IMR-90 (cell line): Measurements from ENCODE around the gene CAP2. TPM values are rescaled to one million over a fixed set of nuclear protein-coding genes. Genes with fewer than 3 reads are reported as not detected.

Experiments
- ATAC-seq: fragments of 200-7000 bp; cut with Tn5 transposase; 2 replicates; pipeline ENCODE4 v1.9.1; 2020; ENCODE audit warnings: low read depth, mild to moderate bottlenecking, moderate library complexity
- BruUV-seq: library from RNA; stranded (reverse); fragments of 400-500 nt; replicated peaks from 2 replicates; lab custom pipeline; 2021; lab: Mats Ljungman, UMichigan
- CTCF ChIA-PET: fragments of 300-600 bp; formaldehyde crosslinking; extraction: SDS; loops from one replicate; lab custom pipeline; 2021; ENCODE audit warnings: antibody characterized with exemption; lab: Yijun Ruan, JAX
- POLR2A ChIA-PET: fragments of 300-600 bp; sonication (Branson Sonifier 250); formaldehyde crosslinking; loops from one replicate; lab custom pipeline; 2022; ENCODE audit warnings: antibody characterized with exemption; ENCODE audit not compliant: unreplicated experiment; lab: Charles Lee
- DNase-seq: peaks from one replicate; pipeline ENCODE4 v3.0.0; 2013
- H2AFZ ChIP-seq: replicated peaks from 2 replicates; pipeline ENCODE3; 2013; ENCODE audit warnings: low read length, mild to moderate bottlenecking; ENCODE audit not compliant: poor library complexity
- H2AK5ac ChIP-seq: 2 replicates; pipeline ENCODE4 v1.6.1; 2013; ENCODE audit warnings: low read depth, low read length, inconsistent platforms
- H2AK9ac ChIP-seq: replicated peaks from 2 replicates; pipeline ENCODE3; 2013; ENCODE audit warnings: mild to moderate bottlenecking, low read depth, low read length, moderate library complexity; ENCODE audit not compliant: poor library complexity
- H2BK120ac ChIP-seq: 2 replicates; pipeline ENCODE4 v1.6.1; 2013; ENCODE audit warnings: low read depth, low read length, inconsistent platforms
- H2BK15ac ChIP-seq: 3 replicates; pipeline ENCODE4 v1.6.1; 2013; ENCODE audit warnings: low read depth, low read length, inconsistent platforms
- H2BK20ac ChIP-seq: 2 replicates; pipeline ENCODE4 v1.6.1; 2013; ENCODE audit warnings: low read depth, mild to moderate bottlenecking, inconsistent platforms, low read length, moderate library complexity
- H2BK5ac ChIP-seq: 2 replicates; pipeline ENCODE4 v1.6.1; 2013; ENCODE audit warnings: mild to moderate bottlenecking, low read depth, low read length, inconsistent platforms; ENCODE audit not compliant: poor library complexity, severe bottlenecking
- H3K14ac ChIP-seq: replicated peaks from 2 replicates; pipeline ENCODE4 v1.6.1; 2013; ENCODE audit warnings: low read depth, low read length, inconsistent platforms
- H3K18ac ChIP-seq: 2 replicates; pipeline ENCODE4 v1.6.1; 2013; ENCODE audit warnings: low read depth, low read length, control low read depth
- H3K23ac ChIP-seq: 2 replicates; pipeline ENCODE4 v1.6.1; 2013; ENCODE audit warnings: low read depth, low read length, inconsistent platforms
- H3K27ac ChIP-seq: 2 replicates; pipeline ENCODE4 v1.5.1; 2013; ENCODE audit warnings: mild to moderate bottlenecking, control low read depth, low read length; ENCODE audit not compliant: insufficient read depth
- H3K27me3 ChIP-seq: 2 replicates; pipeline ENCODE4 v1.6.1; 2013; ENCODE audit warnings: low read length; ENCODE audit not compliant: control insufficient read depth, insufficient read depth
- H3K36me3 ChIP-seq: 2 replicates; pipeline ENCODE4 v1.6.1; 2013; ENCODE audit warnings: low read length, mixed read lengths; ENCODE audit not compliant: control insufficient read depth, insufficient read depth
- H3K4ac ChIP-seq: 2 replicates; pipeline ENCODE4 v1.6.1; 2013; ENCODE audit warnings: low read depth, low read length, inconsistent platforms
- H3K4me1 ChIP-seq: 2 replicates; pipeline ENCODE4 v1.6.1; 2013; ENCODE audit warnings: low read length, mixed read lengths; ENCODE audit not compliant: control insufficient read depth, insufficient read depth
- H3K4me2 ChIP-seq: 2 replicates; pipeline ENCODE4 v1.6.1; 2013; ENCODE audit warnings: low read depth, mild to moderate bottlenecking, control low read depth, low read length, moderate library complexity
- H3K4me3 ChIP-seq: 2 replicates; pipeline ENCODE4 v1.5.1; 2013; ENCODE audit warnings: low read depth, mild to moderate bottlenecking, control low read depth, low read length, moderate library complexity; ENCODE audit not compliant: insufficient read depth
- H3K56ac ChIP-seq: 2 replicates; pipeline ENCODE4 v1.6.1; 2013; ENCODE audit warnings: low read length, inconsistent platforms; ENCODE audit not compliant: insufficient read depth; ENCODE audit errors: extremely low read depth
- H3K79me1 ChIP-seq, 2 experiments: 2 replicates each; pipeline ENCODE4 v1.6.1; 2013; ENCODE audit warnings: low read length in 2 of 2, inconsistent platforms in 1 of 2, low read depth in 1 of 2
- H3K9ac ChIP-seq: 2 replicates; pipeline ENCODE4 v1.6.1; 2013; ENCODE audit warnings: low read depth, low read length, control low read depth
- H3K9me1 ChIP-seq: 2 replicates; pipeline ENCODE4 v1.6.1; 2013; ENCODE audit warnings: low read length, inconsistent platforms; ENCODE audit not compliant: insufficient read depth
- H3K9me3 ChIP-seq: 2 replicates; pipeline ENCODE4 v1.6.1; 2013; ENCODE audit warnings: low read length; ENCODE audit not compliant: control insufficient read depth, insufficient read depth
- H4K20me1 ChIP-seq: 2 replicates; pipeline ENCODE4 v1.6.1; 2013; ENCODE audit warnings: low read length, inconsistent platforms; ENCODE audit not compliant: insufficient read depth
- H4K5ac ChIP-seq: 2 replicates; pipeline ENCODE4 v1.6.1; 2013; ENCODE audit warnings: mild to moderate bottlenecking, low read depth, low read length, control low read depth
- H4K8ac ChIP-seq, 2 experiments: 2 replicates each; pipeline ENCODE4 v1.6.1; 2013; ENCODE audit warnings: low read depth in 2 of 2, low read length in 2 of 2, control low read depth in 1 of 2, inconsistent platforms in 1 of 2
- H4K91ac ChIP-seq: 2 replicates; pipeline ENCODE4 v1.6.1; 2013; ENCODE audit warnings: low read depth, low read length, inconsistent platforms; ENCODE audit not compliant: insufficient read depth
- BHLHE40 ChIP-seq: fragments of 150-350 bp; IDR thresholded peaks from 2 replicates; pipeline ENCODE4 v1.6.1; 2016; ENCODE audit warnings: mild to moderate bottlenecking, low read depth, low read length
- CEBPB ChIP-seq: IDR thresholded peaks from 2 replicates; pipeline ENCODE4 v1.6.1; 2012; ENCODE audit warnings: low read depth, low read length, improper control_type of control experiment
- CHD1 ChIP-seq: IDR thresholded peaks from 2 replicates; pipeline ENCODE4 v1.6.1; 2012; ENCODE audit warnings: low read depth, low read length, improper control_type of control experiment
- CTCF ChIP-seq: conservative IDR thresholded peaks from 2 replicates; pipeline ENCODE4 v1.5.1; 2012; ENCODE audit warnings: mild to moderate bottlenecking, low read depth, low read length, improper control_type of control experiment
- FOS ChIP-seq: fragments of 150-350 bp; IDR thresholded peaks from 2 replicates; pipeline ENCODE4 v1.6.1; 2016; ENCODE audit warnings: low read depth, low read length
- MAFK ChIP-seq: IDR thresholded peaks from 2 replicates; pipeline ENCODE4 v1.6.1; 2012; ENCODE audit warnings: low read depth, low read length, improper control_type of control experiment
- MAZ ChIP-seq: IDR thresholded peaks from 2 replicates; pipeline ENCODE4 v1.6.1; 2012; ENCODE audit warnings: low read depth, mild to moderate bottlenecking, low read length, improper control_type of control experiment, moderate library complexity, borderline replicate concordance
- MXI1 ChIP-seq: IDR thresholded peaks from 2 replicates; pipeline ENCODE4 v1.6.1; 2012; ENCODE audit warnings: low read depth, mild to moderate bottlenecking, low read length, moderate library complexity, borderline replicate concordance
- NFE2L2 ChIP-seq: fragments of 150-350 bp; IDR thresholded peaks from 2 replicates; pipeline ENCODE4 v1.6.1; 2016; ENCODE audit warnings: low read depth, mild to moderate bottlenecking, low read length
- POLR2A ChIP-seq: IDR thresholded peaks from 2 replicates; pipeline ENCODE4 v1.6.1; 2012; ENCODE audit warnings: mild to moderate bottlenecking, low read depth, low read length
- RAD21 ChIP-seq: IDR thresholded peaks from 2 replicates; pipeline ENCODE4 v1.6.1; 2012; ENCODE audit warnings: low read length, improper control_type of control experiment
- RCOR1 ChIP-seq: IDR thresholded peaks from 2 replicates; pipeline ENCODE4 v1.6.1; 2012; ENCODE audit warnings: mild to moderate bottlenecking, low read length, improper control_type of control experiment; ENCODE audit not compliant: insufficient replicate concordance
- RFX5 ChIP-seq: IDR thresholded peaks from 2 replicates; pipeline ENCODE4 v1.8.0; 2012; ENCODE audit warnings: low read depth, mild to moderate bottlenecking, low read length, moderate library complexity
- SMC3 ChIP-seq: fragments of 150-350 bp; IDR thresholded peaks from 2 replicates; pipeline ENCODE4 v1.6.1; 2016; ENCODE audit warnings: low read depth, mild to moderate bottlenecking, antibody characterized with exemption, low read length, moderate library complexity
- WGBS, 2 experiments: methylation state at CpG; one replicate each; pipeline versions ENCODE4 v1.1.5 to v1.1.7; 2013; ENCODE audit warnings: missing lambda C conversion rate in 2 of 2; ENCODE audit not compliant: insufficient read length in 1 of 2; ENCODE audit errors: extremely low coverage in 2 of 2; 5-methylcytosine and 5-hydroxymethylcytosine counted together
- dilution Hi-C: fragments of 300-500 bp; cut with HindIII; formaldehyde crosslinking; loops from one replicate; pipeline ENCODE4 v1.14.3; 2018; ENCODE audit warnings: low sequenced_read_pairs; ENCODE audit not compliant: unreplicated experiment
- in situ Hi-C: fragments of 300-500 bp; cut with MboI; formaldehyde crosslinking; loops from 3 replicates; pipeline ENCODE4 v1.14.3; 2019; ENCODE audit warnings: low sequenced_read_pairs, inconsistent platforms, mixed read lengths
- intact Hi-C: fragments of 100-400 bp; cut with micrococcal nuclease; formaldehyde crosslinking; loops from 2 replicates; pipeline ENCODE4 v1.10.0; 2022
- polyA plus RNA-seq, 3 experiments: library from polyadenylated mRNA; depleted of rRNA; stranded (reverse); fragments of >200 nt; gene quantifications; 2 replicates each; pipeline ENCODE4 v1.2.3, GENCODE V29; 2012; ENCODE audit warnings: low replicate concordance in 1 of 3
- total RNA-seq: library from RNA; depleted of rRNA; stranded (reverse); fragments of >200 nt; gene quantifications from 2 replicates; pipeline ENCODE4 v1.2.3, GENCODE V29; 2012
- TF ChIP-seq, protein P1 (sequence below): fragments of 150-350 bp; IDR thresholded peaks from 2 replicates; pipeline ENCODE4 v1.6.1; 2016; ENCODE audit warnings: low read depth, mild to moderate bottlenecking, low read length, moderate library complexity, borderline replicate concordance
- TF ChIP-seq, protein P2 (sequence below): fragments of 150-350 bp; IDR thresholded peaks from 2 replicates; pipeline ENCODE4 v1.6.1; 2017; ENCODE audit warnings: mild to moderate bottlenecking, antibody characterized with exemption, low read length, low read depth

Gene CAP2
- total and polyA plus RNA-seq, 2 of the 4 experiments (the other 2 are of a cell fraction): 14.5 to 27.5 TPM

GRCh38 chr6:17536586-17536985 lies 143.2 kb downstream of the CAP2 start:
- H2BK15ac ChIP-seq: no peak overlapping the region
- H2AK5ac ChIP-seq: no peak overlapping the region
- H3K27ac ChIP-seq: no peak overlapping the region
- no peaks in the 10 kb centered on the region for H3K9me3 ChIP-seq
- H3K36me3 ChIP-seq: peaks cover 8% of the 10 kb centered on the region; the same call in 1 of the 2 replicates
- no peak overlapping the region for H4K91ac ChIP-seq
- H2BK5ac ChIP-seq: no peak overlapping the region
- H3K9ac ChIP-seq: no peak overlapping the region
- no peak overlapping the region for H3K4ac ChIP-seq
- no peak overlapping the region for H3K23ac ChIP-seq
- no peaks in the 10 kb centered on the region for H3K27me3 ChIP-seq
- H4K8ac ChIP-seq: no peak overlapping the region
- H3K14ac ChIP-seq: no peak overlapping the region
- WGBS, 2 experiments: no CpG with 5 or more reads among the region's 2 CpGs
- intact Hi-C loops (no loop called here), in situ Hi-C loops (no loop called here), dilution Hi-C loops (no loop called here)
- H3K4me3 ChIP-seq: no peak overlapping the region
- H3K4me2 ChIP-seq: no peak overlapping the region
- no peak for DNase-seq
- no peak overlapping the region for H3K18ac ChIP-seq
- no peak overlapping the region for H2BK120ac ChIP-seq
- BruUV-seq: no TSS peak
- no peak overlapping the region for H2AK9ac ChIP-seq
- no peaks in the 10 kb centered on the region; a peak in 1 of 4 replicates for H3K79me1 ChIP-seq
- no peak overlapping the region for H2AFZ ChIP-seq
- H4K5ac ChIP-seq: no peak overlapping the region
- ATAC-seq: no peak
- no peaks in the 10 kb centered on the region for H3K4me1 ChIP-seq
- CTCF ChIA-PET: no interaction called here
- no peak for TF ChIP-seq FOS
- TF ChIP-seq BHLHE40: no peak
- no peak for TF ChIP-seq MXI1
- no peak for TF ChIP-seq MAZ
- no peak for TF ChIP-seq CTCF
- TF ChIP-seq RCOR1: no peak
- no peak for TF ChIP-seq MAFK
- TF ChIP-seq, protein P1, sequence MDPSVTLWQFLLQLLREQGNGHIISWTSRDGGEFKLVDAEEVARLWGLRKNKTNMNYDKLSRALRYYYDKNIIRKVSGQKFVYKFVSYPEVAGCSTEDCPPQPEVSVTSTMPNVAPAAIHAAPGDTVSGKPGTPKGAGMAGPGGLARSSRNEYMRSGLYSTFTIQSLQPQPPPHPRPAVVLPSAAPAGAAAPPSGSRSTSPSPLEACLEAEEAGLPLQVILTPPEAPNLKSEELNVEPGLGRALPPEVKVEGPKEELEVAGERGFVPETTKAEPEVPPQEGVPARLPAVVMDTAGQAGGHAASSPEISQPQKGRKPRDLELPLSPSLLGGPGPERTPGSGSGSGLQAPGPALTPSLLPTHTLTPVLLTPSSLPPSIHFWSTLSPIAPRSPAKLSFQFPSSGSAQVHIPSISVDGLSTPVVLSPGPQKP: no peak
- TF ChIP-seq RAD21: no peak
- no peak for TF ChIP-seq CEBPB
- TF ChIP-seq, protein P2, sequence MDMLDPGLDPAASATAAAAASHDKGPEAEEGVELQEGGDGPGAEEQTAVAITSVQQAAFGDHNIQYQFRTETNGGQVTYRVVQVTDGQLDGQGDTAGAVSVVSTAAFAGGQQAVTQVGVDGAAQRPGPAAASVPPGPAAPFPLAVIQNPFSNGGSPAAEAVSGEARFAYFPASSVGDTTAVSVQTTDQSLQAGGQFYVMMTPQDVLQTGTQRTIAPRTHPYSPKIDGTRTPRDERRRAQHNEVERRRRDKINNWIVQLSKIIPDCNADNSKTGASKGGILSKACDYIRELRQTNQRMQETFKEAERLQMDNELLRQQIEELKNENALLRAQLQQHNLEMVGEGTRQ: no peak
- TF ChIP-seq NFE2L2: no peak
- TF ChIP-seq POLR2A: no peak
- TF ChIP-seq SMC3: no peak
- no peak for TF ChIP-seq RFX5
- TF ChIP-seq CHD1: no peak
- no peaks in the 10 kb centered on the region for H4K20me1 ChIP-seq
- no peaks in the 10 kb centered on the region; the same call in 1 of the 2 replicates for H3K9me1 ChIP-seq
- no peak overlapping the region for H3K56ac ChIP-seq
- no peak overlapping the region for H2BK20ac ChIP-seq
- POLR2A ChIA-PET: no interaction called here
